Stimulated activated CD4-positive, alpha-beta T cell treated with anti-CD3 and anti-CD28 coated beads, Interleukin-15, amount 100 ng/mL, for 48 hours (primary cell): ENCODE measurements around the gene VAT1L.

Source experiments
- DNase-seq, 2 donors: peaks; one replicate each; pipeline ENCODE4 v3.0.0-alpha.2; 2020; ENCODE audit warnings: low read depth in 2 of 2

The VAT1L gene

DNA sequence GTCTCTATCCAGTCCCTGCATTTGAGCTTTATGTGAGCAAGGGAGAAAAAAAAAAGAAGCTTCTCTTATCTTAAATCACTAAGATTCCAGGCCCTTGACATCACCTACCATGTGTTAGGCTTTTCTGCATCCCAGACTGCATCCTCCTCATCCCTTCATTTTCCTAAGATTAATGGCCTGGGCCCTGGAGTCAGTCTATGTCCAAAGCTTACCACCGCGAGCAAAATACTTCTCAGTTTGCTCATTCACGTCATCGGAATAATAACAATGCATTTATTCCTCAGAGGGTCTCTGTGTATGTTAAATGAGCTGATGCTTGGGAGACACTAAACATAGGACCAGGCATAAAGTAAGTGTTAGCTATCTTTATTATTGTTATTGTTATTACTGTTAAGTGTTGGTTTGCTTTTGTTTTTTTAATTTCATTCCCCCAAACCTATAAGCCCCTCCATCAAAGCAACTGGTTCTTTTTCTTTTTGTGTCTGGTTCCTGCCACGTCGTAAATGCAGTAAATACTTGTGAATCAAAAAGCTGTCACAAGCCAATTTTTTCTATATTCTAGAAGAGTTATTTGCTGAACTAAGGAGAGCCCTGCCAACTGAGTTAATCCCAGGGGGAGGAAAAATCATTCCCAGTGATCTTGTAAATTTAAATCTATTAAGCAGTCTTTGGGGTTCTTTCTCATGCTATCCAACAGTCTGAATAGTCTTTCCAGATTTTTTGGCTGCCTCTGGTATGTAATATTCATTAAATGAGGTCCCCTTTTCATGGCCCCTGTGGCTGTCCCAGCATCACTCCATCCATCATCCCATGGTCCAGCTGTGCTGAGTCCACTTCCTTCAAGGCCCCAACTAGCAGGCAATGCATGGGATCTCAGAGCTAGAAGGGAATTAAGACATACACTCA is 46.5 kb downstream of the VAT1L start:
- no peak for DNase-seq

DNA sequence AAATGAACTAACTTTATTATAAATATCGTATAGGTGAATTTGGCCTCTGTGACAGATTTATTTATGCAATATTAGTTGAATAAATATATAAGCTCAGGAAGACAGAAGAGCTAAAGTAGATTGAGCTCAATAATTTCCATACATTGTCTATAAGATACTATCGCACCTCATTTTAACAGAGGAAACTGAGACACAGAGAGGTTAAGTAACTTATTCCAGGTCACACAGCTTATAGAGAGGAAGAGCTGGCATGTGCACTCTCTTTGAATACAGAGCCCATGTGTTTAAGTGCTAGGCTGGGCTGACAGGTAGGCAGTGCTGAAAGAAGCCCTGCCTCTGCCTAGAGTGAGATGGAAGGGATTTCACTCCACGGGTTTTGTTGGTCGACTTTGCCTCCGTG is 48.4 kb downstream of the VAT1L start:
- no peak for DNase-seq

DNA sequence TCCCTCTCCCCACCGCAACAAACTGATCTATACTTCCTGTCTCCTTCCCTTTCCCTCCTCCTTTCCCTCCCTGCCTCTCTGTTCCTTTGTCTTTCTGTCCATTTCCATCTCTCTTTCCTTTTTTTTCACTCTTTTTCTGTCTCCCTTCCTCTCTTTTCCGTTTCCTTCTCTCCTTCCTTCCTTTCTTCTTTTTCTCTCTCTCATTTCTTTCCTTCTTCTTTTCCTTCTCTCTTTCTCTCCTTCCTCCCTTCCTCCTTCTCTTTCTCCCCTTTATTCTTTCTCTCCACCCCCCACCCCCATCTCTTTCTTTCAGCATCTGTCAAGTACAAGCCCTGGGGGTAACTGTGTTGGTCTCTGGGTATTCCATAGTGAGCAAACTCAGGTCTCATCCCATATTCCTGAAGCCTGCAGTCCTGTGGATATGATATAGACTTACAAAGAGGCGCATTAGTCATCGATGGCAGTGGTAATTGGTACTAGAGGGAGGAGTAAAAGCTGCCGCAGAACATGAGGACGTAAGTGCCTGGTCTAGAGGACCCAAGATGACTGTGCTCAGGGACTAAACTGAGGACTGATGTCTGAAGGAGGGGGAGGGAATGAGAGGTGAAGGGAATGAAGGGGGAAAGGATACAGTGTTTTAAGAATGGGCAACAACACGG is 50.4 kb downstream of the VAT1L start:
- DNase-seq, result no peak

DNA sequence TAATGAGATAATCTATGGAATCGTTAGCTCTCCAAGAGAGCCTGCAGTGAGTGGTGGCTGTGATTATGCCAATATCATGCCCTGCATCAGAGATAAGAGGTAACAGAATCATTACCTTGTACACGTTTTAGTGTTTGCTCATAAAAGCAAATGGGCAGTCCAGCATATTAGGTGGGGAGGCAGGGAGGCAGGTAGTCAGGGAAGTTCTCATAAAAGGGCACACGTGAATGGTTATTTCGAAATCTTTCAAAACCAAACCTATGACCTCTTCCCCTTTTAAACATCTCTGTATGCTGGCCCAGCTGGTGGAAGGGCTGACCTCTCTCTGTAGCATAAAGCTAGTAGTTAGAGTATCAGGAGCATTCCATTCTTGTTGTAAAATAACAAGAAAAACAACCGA is 51.7 kb downstream of the VAT1L start:
- DNase-seq, result no peak

DNA sequence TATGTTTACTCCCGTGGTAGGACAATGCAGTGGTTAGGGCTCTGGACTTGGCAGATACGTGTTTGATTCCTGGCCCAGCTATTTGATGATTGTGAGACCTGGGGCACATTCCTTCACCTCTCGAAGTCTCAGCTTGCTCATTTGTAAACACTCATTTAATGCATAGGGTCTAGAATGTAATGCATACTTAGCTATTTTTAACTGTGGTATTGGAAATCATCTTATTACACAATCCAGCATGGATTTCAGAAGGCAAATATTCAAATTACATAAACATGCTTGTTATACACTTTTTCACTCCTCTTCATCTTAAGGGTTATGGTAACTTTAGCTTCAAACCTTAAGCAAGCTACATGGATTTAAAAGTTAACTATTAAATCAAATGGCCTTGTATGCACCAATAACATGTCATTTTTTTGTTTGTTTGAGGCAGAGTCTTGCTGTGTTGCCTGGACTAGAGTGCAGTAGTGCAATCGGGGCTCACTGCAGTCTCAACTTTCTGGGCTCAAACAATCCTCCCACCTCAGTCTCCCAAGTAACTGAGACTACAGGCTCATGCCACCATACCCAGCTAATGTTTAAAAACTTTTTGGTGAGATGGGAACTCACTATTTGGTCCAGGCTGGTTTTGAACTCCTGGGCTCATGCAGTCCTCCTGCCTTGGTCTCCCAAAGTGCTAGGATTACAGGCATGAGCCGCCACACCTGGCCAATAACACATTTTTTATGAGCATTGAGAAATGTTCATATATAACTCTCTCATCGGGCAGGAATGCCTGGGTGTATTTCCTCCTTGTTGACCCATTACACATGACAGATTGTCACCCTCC is 52.5 kb downstream of the VAT1L start:
- DNase-seq, result no peak

DNA sequence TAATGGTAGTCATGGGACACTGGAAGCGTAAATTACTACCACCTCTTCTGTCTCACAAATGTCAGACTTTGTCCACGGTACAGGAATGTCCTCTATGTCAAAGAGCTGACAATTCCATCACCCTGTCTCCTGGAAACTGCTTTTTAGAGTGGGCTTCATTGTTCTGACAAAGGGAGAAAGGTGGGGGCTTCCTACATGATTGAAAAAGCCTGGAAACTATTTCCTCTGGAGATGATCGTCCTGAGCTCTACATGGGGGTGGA is 53.1 kb downstream of the VAT1L start:
- DNase-seq, result no peak

DNA sequence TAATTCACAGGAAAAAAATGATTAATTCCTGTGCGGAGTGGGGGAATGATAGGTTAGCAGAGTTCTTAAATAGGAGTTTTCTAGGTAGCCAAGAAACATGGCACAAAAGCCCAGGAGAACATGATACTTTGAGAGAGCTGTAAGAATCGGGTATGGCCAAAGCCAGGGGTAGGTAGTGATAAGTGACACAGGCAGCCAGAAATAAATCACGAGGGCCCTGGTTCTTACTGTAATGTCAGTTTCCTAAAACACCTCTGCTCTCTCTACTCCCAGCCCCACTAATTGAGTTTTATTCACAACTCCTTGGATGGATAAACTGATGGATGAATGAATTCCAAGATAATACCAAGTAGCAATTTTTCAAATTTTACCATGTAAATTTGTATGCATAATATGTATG is 54.1 kb downstream of the VAT1L start:
- DNase-seq, result no peak

DNA sequence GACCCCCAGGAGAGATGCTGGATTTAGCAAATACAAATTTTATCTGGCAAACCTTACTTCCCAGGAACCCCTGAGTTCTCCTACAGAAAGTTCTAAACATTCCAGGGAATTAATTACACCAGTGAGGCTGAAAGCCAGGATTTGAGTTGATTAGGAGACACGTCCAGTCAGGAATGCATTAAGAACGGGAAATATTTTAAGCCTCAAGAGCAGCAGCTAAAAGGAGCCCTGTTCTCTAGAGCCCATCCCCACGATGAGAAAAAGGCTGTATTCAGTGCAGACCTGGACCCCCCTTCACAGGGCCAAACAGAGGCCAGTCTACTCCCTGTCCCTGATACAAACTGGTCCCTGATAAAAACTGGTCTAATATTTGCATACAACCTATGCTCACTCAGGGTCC is 55.0 kb downstream of the VAT1L start:
- DNase-seq, result no peak

DNA sequence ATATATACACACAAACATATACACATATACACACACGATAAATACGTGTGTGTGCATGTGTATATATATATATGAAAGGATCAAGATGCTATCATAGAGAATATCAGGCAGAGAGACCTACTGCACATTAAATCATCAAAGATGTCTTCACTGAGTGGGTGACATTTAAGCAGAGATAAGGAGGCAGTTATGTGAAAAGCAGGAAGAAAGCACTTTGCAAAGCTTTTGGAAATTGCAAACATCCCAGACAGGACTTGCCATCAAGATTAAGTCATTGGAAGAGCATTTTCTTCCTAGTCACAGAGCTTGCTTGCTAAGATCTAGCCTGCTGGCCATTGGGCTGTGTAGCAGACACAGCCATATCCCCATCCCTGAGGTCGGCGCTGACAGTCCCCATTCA is 56.4 kb downstream of the VAT1L start:
- no peak for DNase-seq

DNA sequence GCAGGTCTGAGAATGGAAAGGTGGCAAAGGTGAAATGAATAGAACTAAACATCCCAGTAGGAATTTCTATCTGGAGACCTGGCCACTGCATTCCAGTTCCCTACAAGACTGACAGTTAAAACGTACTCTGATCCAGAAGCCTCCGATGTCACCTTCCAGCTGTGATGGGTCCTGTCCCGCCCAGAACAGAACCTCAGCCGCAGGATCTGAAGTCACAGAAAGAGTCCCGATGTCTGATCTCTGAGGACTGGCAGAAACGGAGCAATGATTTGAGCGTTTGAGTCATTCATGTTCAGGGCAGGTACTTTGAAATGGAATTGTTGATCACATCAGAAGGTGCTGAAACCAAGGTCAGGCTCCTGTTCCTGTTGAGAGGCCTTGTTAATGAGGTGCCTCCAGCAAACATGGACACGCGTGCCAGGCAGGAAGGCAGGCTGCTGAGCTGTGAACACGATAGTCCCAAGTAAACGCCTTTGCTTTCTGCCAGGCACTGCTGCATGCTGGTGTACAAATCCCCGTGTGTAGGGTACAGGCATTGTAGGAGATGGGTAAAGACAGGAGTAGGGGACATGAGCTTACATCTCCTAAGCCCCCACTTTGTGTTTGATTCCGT is 61.4 kb downstream of the VAT1L start:
- DNase-seq, result no peak

DNA sequence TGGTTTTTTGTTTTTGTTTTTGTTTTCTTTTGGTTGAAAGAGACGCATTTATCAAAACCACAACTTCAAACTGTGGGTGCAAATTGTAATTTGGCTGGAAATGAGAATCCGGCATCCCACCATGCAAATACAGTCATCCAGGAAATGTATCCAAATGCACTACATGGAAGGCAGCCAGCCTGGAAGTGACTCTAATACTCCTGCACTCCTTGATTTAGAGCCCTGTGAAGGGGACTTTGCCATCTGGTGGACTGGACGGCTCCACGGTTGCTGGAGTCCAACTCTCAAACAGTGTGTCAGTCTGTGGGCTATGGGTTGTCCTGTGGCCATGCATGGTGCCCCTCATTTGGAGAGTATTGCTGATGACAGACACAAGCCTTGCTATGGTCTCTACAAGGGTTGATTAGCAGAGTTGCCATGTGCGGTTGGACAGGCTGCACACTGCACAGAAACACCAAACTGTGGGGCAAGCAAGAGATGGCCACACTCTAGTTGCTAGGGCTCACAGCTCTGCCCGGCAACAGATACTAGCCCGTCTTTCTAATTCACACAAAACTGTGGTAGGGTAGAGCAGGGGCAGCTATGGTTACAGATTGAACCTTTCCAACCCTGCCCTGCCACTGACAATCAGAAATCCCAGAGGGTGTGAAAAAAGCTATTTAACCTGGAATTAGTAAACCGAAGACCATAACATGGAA is 62.4 kb downstream of the VAT1L start:
- no peak for DNase-seq

DNA sequence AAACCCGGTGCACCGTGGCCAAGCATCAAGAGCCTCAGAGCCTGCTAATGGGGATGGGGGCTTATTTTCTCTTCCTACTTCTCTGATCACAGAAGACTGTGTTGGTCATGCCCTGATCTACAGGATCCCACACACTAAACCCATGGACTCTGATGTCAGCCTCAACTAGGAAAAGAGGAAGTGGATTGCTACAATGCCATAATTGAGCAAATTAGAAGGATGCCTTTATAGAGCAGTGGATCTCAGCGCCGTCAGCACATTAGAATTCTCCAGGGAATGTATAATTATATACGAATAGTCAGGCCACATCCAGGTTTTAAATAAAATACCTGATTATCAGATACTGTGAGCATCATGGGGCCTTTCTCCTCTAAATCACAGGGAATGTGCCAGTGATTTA is 64.8 kb downstream of the VAT1L start:
- no peak for DNase-seq

DNA sequence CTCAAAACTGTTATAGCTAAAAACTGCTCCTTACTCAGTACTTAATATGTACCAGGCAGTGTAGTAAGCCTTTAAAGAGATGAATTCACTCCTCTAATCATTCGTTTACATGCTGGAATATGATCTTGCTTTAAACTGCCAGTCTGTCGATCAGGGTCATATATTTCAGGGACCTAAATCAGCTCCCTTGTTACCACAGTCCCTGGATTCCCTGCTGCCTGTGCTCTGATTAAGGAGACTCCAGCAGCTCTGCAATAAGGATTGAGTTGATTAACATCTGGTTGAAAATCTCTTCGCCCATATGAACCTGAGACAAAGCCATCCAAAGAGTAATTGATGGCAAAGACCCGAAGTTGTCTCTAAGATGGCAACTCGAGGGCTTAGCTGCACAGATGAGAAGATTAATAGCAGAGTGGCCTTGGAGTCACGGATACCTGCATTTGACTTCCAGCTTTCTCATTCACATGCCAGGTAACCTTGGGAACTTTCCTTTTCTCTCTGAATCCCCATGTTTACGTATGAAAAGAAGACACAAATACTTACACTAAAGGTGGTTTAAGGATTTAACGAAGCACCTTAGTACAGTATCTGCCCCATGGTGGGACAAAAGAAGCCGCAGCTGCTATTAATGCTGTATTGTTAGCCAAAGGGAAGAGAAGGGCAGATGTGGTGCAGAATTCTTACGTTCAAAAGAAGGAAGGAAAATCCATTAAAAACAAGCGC is 68.2 kb downstream of the VAT1L start:
- DNase-seq, result no peak

DNA sequence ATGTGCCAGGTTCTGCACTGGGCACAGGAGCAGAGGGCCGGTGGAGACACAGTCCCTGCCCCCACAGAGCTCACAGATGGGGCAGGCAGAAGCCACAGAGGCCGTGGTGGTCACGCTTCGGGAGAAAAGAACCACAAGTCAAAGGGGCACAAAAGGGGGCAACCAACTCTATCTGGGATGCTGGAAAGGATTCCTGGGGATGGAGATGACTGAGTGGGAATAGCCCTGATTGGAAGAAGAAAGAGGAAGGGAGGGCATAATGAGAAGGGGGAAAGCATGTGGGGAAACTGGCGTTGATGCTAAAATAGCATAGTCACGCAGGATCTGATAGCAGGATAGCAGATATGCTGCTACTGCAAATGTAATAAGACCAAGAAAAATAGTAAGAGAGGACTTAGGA is 69.7 kb downstream of the VAT1L start:
- DNase-seq, result no peak

DNA sequence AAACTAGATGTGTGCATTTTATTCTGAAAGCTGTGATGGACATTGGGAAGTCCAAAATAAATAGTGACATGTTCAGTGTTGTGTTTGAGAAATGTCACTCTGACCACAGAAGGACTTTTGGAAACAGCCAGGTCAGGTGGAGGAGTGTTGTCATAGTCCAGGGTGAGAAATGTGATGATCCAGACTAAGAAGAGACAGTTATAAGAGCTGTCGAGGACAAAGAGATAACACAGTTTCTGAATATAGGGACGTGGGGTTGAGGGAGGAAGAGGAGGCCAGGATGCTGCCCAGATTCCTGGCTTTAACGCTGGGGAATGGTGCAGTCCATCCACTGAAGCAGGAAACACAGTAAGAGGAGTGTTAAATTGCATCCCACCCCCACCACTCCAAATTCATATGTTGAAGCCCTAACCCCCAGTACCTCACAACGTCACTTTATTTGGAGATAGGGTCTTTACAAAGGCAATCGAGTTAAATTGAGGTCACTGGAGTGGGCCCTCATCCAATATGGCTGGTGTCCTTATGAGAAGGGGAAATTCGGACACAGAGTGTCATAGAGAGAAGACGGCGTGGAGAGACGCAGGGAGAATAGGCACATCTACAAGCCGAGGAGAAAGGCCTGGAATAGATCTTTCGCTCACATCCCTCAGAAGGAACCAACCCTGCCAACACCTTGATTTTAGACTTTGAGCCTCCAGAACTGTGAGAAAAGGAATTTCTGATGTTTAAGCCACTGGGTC is 71.3 kb downstream of the VAT1L start:
- DNase-seq, result no peak

DNA sequence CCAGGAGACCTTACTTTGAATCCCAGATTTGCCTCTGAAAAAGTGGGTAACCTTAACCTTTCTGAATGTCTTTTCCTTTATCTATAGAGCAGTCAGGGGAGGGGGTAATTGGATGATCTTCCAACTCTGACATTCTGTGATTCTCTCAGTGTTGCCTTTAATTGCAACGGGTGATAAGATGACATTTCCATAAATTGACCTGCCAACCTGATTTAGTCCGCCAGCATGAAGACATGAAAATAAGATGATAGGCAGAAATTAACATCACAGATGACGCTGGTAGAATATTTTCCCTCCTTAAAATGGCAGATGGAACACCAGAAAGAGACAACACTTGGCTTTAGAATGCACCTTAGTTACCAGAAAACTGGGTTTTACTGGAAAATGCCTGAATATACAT is 72.6 kb downstream of the VAT1L start:
- DNase-seq, result no peak

DNA sequence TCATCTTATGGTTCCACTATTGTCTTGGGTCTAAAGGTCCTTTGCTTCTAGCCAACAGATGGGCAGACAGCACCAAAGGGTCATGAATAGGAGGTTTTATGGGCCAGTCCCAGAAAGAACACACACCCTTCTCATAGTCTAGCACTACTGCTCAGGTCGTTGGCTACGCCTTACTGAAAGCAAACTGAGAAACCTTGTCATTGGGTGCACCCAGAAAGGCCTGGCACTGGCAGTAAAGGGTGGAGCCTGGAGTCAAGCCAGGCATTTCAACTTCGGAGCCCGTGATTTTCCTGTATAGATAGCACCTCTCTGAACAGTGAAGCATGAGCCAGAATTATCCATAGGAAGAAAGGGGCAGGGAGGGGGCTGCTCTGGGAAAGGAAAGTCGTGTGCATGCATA is 74.9 kb downstream of the VAT1L start:
- no peak for DNase-seq

DNA sequence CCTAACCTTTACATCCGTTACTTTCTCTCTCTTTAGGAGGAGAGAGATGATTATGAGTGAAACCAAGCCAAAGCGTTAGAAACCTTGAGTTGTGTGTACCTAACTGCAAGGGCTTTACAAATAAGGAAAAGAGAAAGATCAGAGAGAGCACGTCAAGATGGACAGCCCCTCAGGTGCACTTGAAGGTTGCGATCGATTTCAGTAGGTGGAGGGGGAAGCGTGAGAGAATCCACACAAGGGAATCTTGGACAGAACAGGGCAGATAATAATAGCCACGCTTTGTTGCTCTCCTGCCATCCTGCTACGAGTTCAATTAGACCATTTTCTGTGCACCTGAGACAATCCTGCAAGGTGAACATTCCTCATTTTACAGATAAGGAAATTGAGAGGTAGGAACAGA is 78.4 kb downstream of the VAT1L start:
- DNase-seq, result no peak

DNA sequence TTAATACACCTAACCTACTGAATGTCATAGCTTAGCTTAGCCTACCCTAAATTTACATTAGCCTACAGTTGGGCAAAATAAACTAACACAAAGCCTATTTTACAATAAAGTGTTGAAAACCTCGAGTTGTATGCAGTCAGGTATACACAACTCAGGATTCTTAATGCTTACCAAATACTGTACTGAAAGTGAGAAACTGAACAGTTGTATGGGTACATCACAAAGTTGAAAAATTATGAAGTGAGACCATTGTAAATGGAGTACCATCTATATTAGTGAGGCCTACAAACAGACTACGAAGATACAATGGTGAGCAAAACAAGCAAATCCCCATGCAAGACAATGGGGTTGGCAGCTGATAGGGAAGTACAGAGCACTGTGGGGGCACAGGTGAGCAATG is 79.7 kb downstream of the VAT1L start:
- DNase-seq, result no peak

DNA sequence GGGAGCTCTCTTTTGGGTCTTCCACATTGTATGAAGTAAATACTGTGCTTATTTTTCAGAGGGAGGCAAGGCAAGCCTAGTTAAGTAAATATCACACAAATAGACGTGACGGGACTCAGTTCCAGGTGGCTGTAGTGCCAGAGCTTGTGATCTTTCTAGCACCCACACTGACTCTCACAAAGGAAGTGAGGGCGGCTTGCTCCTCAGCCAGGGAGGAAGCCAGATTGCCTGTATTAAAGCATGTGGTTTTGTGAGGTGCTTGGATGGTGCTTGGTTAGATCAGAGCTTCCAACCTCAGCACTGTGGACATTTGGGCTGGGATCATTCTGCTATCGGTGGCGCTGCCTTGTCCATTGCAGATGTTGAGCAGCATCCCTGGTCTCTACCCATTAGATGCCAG is 80.1 kb downstream of the VAT1L start:
- DNase-seq, result peak in 1 of 2 donors; percentile 2
